Measurements from ENCODE around the gene SPINK13.

The SPINK13 gene

GRCh38 chr5:148268566-148268965 lies at the start of gene SPINK13:
SPINK13 (plus strand) TSS chr5:148268794; CDS start chr5:148270073, 1,279 bp downstream.
- no peak for TF ChIP-seq CTCF (conservative IDR thresholded peaks at IDR 0.05; ENCODE audit: low read length)
- H3K4me3 ChIP-seq (ENCODE audit: low read length): no peak within 1 kb of the TSS
- DNase-seq (ENCODE audit: low read depth): peak; percentile 52

- TF ChIP-seq CTCF (conservative IDR thresholded peaks at IDR 0.05; ENCODE audit: low read length): no peak
- no peak overlapping the region for H3K4me3 ChIP-seq (ENCODE audit: low read length)
- DNase-seq (ENCODE audit: low read depth): no peak
Measured at GRCh38 chr5:148221508-148221907, 47.1 kb upstream of the SPINK13 start.

GRCh38 chr5:148224117-148224742 lies 44.4 kb upstream of the SPINK13 start:
- TF ChIP-seq CTCF (conservative IDR thresholded peaks at IDR 0.05; ENCODE audit: low read length): no peak
- no peak overlapping the region for H3K4me3 ChIP-seq (ENCODE audit: low read length)
- no peak for DNase-seq (ENCODE audit: low read depth)

- no peak for DNase-seq (ENCODE audit: low read depth)
- TF ChIP-seq CTCF (conservative IDR thresholded peaks at IDR 0.05; ENCODE audit: low read length): no peak
- H3K4me3 ChIP-seq (ENCODE audit: low read length): no peak overlapping the region
Measured at GRCh38 chr5:148228392-148228984, 40.1 kb upstream of the SPINK13 start.

- no peak for TF ChIP-seq CTCF (conservative IDR thresholded peaks at IDR 0.05; ENCODE audit: low read length)
- DNase-seq (ENCODE audit: low read depth): no peak
Measured at GRCh38 chr5:148229840-148230239, 38.8 kb upstream of the SPINK13 start.

GRCh38 chr5:148230240-148230639 lies 38.4 kb upstream of the SPINK13 start:
- TF ChIP-seq CTCF (conservative IDR thresholded peaks at IDR 0.05; ENCODE audit: low read length): no peak
- no peak overlapping the region for H3K4me3 ChIP-seq (ENCODE audit: low read length)
- DNase-seq (ENCODE audit: low read depth): no peak

More at GRCh38 chr5:148229840-148230239, 38.8 kb upstream of the SPINK13 start:
- no peak overlapping the region for H3K4me3 ChIP-seq (ENCODE audit: low read length)

- no peak for TF ChIP-seq CTCF (conservative IDR thresholded peaks at IDR 0.05; ENCODE audit: low read length)
- no peak overlapping the region for H3K4me3 ChIP-seq (ENCODE audit: low read length)
- no peak for DNase-seq (ENCODE audit: low read depth)
Measured at GRCh38 chr5:148237785-148238417, 30.7 kb upstream of the SPINK13 start.

Data from AG10803 (cell line).